Measurements from ENCODE around the gene CCDC126.
A peak's percentile ranks its signal among the peaks of the same experiment; 100 is the strongest.
"Not testable (repeated sequence)": the region's sequence is repeated elsewhere in the genome, so short reads cannot be mapped to it uniquely, and the experiment has no call there.

CCDC126 gene

GRCh38 chr7:23633417-23633816 is 36.2 kb downstream of the CCDC126 start:
- DNase-seq: no peak

GRCh38 chr7:23645822-23646221 is 48.6 kb downstream of the CCDC126 start:
- DNase-seq: no peak

GRCh38 chr7:23653942-23654341 is 56.8 kb downstream of the CCDC126 start:
- no peak for DNase-seq

DNA sequence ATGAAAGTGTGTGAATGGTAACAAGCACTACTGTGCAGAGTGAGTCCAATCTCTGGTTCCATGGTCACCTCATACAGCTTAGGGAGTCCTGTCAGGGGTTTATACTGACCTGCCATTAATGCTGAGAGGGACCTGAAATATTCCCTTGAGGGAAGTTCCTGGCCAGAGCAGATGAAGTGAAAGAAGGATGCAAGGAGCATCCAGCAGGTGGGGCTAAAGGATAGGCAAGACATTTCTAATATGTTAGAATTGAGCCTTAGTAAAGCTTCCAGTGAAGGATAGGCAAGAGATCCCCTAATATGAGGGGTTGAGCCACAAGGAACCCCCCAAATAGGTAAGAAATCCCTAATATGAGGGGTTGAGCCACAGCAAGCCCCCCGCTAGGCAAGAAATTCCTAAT is 57.3 kb downstream of the CCDC126 start:
- DNase-seq: no peak

- no peak for DNase-seq
Measured at GRCh38 chr7:23655433-23655832, 58.3 kb downstream of the CCDC126 start.

GRCh38 chr7:23658831-23659427 is 61.7 kb downstream of the CCDC126 start:
- DNase-seq: no peak

- no peak for DNase-seq
Measured at GRCh38 chr7:23661385-23661784, 64.2 kb downstream of the CCDC126 start.

DNA sequence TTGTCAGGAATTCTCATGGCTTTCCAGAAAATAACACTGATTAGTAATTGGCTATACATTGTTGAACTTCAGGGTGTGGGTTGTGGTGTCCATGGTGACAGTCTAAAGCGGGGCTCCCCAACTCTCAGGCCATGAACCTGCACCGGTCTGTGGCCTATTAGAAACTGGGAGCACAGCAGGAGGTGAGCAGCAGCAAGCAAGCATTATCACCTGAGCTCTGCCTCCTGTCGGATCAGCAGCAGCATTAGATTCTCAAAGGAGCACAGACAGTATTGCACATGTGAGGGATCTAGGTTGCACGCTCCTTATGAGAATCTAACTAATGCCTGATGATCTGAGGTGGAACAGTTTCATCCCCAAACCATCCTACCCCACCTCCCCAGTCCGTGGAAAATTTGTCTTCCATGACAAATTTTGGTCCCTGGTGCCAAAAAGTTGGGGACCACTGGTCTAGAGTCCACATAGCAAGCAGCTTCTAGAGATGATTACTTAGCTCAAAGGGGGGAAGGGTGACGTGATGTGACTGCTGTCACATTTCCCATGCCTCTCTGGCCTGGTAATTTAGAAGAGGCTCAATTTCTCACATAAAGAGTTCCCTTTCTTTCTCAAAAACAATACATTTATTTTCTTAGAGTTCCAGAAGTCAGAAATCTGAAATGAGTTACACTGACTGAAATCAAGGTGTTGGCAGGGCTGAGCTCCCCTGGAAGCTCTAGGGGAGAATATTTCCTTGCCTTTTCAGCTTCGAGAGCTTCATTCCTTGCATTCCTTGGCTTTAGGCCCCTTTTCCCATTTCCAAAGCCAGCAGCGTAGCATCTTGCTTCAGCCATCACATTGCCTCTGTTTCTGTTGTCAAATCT is 65.2 kb downstream of the CCDC126 start:
- no peak for DNase-seq

- no peak for DNase-seq
Measured at GRCh38 chr7:23662984-23663313, 65.8 kb downstream of the CCDC126 start.

DNA sequence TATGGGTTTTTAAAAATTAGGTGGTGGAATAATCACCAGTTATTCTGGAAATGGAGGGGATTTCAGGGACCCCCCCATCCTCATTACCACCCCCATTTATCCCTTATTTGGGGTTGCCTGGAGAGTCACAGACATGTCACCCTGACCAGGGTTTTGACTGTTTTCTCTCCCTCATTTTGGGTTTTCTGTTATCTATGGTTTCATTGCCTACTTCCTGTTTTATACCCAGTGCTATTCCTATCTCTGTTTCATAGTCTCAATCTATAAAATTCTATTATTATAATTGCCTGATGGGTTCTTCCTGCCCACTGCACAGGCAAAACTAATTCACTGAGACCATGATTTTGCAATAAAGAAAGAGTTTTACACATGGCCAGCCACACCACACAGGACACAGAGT is 66.9 kb downstream of the CCDC126 start:
- no peak for DNase-seq

DNA sequence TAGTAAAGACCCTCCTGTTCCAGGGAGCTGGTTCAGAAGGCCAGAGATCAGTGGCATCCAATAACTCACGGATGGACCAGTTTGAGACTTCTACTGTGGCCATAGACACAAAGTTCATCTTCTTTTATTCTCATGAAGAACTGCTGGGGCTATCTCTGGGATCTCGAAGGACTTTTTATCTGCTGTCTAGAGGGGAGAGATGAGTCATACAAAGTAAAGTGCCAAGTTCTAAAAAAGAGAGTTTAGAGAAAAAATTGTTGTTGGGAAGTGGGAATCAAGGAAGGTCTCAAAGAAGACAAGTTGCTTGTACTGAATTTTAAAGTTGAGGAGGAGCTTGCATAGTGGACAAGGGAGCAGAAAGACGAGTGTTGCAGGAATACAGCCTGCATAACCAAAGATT is 74.9 kb downstream of the CCDC126 start:
- no peak for DNase-seq

GRCh38 chr7:23679898-23680413 is 82.8 kb downstream of the CCDC126 start, which contains the start of gene FAM221A:
Gene FAM221A (plus strand): TSS chr7:23680199. CDS start chr7:23680219, 20 bp downstream.
- DNase-seq: peak; percentile 90

GRCh38 chr7:23680414-23681405 is 83.5 kb downstream of the CCDC126 start:
- DNase-seq: peak; percentile 86

GRCh38 chr7:23684041-23684440 is 86.9 kb downstream of the CCDC126 start:
- DNase-seq: not testable (repeated sequence)

- no peak for DNase-seq
Measured at GRCh38 chr7:23685731-23686130, 88.5 kb downstream of the CCDC126 start.

DNA sequence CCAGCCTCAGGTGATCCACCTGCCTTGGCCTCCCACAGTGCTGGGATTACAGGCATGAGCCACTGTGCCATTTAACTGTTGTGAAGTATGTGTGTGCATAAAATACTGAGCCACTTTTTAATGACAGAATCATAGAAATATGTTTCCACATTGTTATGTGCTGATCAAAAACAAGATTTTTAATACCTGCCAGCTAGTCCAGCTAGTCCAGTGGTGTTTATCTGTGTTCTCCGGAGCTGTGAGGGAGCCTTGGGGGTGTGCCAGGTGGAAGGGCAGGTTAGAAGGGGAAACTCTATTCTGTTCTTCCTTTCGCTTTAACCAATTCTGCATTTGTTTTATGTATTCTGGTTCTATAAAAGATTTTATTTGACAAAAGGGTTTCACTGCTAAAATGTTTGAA is 89.8 kb downstream of the CCDC126 start:
- no peak for DNase-seq

DNA sequence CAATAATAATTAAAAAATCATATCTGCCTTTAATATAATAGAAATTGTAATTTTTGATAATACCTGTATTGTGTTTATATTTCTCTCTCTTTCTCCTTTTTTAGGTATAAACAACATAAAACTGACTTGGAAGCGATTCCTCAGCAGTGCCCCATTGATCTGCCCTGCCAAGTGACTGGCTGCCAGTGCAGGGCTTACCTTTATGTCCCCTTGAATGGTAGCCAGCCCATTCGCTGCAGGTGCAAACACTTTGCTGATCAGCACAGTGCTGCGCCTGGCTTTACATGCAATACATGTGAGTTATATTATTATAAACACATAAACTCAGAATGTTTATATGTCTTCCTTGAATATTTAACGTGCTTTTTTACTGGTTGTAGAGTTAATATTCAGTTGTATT is 92.0 kb downstream of the CCDC126 start:
- DNase-seq: no peak

GRCh38 chr7:23691320-23691719 is 94.1 kb downstream of the CCDC126 start:
- DNase-seq: no peak

GRCh38 chr7:23693224-23693623 is 96.0 kb downstream of the CCDC126 start:
- DNase-seq: no peak

All from NCI-H1092 treated with DMSO at 0.1 percent for 48 hours (cell line).